Pons (tissue), 1 donor: ENCODE data around the gene BRAF.
A peak's percentile ranks its signal among the peaks of the same experiment; 100 is the strongest.
"Not testable (repeated sequence)": the region's sequence is repeated elsewhere in the genome, so short reads cannot be mapped to it uniquely, and the experiment has no call there.

Experiments
- DNase-seq: peaks from one replicate; pipeline ENCODE4 v3.0.0-alpha.2; 2016; ENCODE audit warnings: low spot score

BRAF gene

GRCh38 chr7:140918236-140918635 lies 6.5 kb downstream of the BRAF start:
- DNase-seq: no peak

GRCh38 chr7:140917258-140917657 lies 7.5 kb downstream of the BRAF start:
- DNase-seq: no peak

GRCh38 chr7:140915935-140916555 lies 8.7 kb downstream of the BRAF start:
- DNase-seq: no peak

GRCh38 chr7:140914083-140914482 lies 10.6 kb downstream of the BRAF start:
- no peak for DNase-seq

- not testable (repeated sequence) for DNase-seq
Observed at GRCh38 chr7:140913596-140913928, 11.2 kb downstream of the BRAF start.

GRCh38 chr7:140911746-140912145 lies 13.0 kb downstream of the BRAF start:
- DNase-seq: no peak

GRCh38 chr7:140909476-140910161 lies 15.1 kb downstream of the BRAF start:
- DNase-seq: no peak

GRCh38 chr7:140908361-140908760 lies 16.4 kb downstream of the BRAF start:
- DNase-seq: no peak

- no peak for DNase-seq
Observed at GRCh38 chr7:140903741-140904480, 20.8 kb downstream of the BRAF start.

GRCh38 chr7:140902303-140902953 lies 22.3 kb downstream of the BRAF start:
- DNase-seq: no peak

GRCh38 chr7:140901941-140902302 lies 22.8 kb downstream of the BRAF start:
- DNase-seq: no peak

- peak; percentile 86 for DNase-seq
Observed at GRCh38 chr7:140899883-140900282, 24.8 kb downstream of the BRAF start.

GRCh38 chr7:140898786-140899536 lies 25.8 kb downstream of the BRAF start:
- DNase-seq: no peak

- DNase-seq: no peak
Observed at GRCh38 chr7:140896996-140897395, 27.7 kb downstream of the BRAF start.

- no peak for DNase-seq
Observed at GRCh38 chr7:140889645-140890044, 35.1 kb downstream of the BRAF start.

- no peak for DNase-seq
Observed at GRCh38 chr7:140889150-140889549, 35.6 kb downstream of the BRAF start.

GRCh38 chr7:140888087-140888486 lies 36.6 kb downstream of the BRAF start:
- no peak for DNase-seq

- DNase-seq: no peak
Observed at GRCh38 chr7:140885735-140886334, 38.9 kb downstream of the BRAF start.

GRCh38 chr7:140883378-140883777 lies 41.4 kb downstream of the BRAF start:
- DNase-seq: no peak

- DNase-seq: not testable (repeated sequence)
Observed at GRCh38 chr7:140882834-140883233, 41.9 kb downstream of the BRAF start.

- DNase-seq: no peak
Observed at GRCh38 chr7:140881507-140882228, 43.1 kb downstream of the BRAF start.
